ENCODE measurements around the gene ASIC2. TPM values are rescaled to one million over a fixed set of nuclear protein-coding genes. Genes with fewer than 3 reads are reported as not detected.

ASIC2 gene
- total RNA-seq, 1 experiment from 2014 or later: 4.1 TPM

GRCh38 chr17:33302394-33302793 lies 9.3 kb upstream of the ASIC2 start:
- TF ChIP-seq, protein P1, sequence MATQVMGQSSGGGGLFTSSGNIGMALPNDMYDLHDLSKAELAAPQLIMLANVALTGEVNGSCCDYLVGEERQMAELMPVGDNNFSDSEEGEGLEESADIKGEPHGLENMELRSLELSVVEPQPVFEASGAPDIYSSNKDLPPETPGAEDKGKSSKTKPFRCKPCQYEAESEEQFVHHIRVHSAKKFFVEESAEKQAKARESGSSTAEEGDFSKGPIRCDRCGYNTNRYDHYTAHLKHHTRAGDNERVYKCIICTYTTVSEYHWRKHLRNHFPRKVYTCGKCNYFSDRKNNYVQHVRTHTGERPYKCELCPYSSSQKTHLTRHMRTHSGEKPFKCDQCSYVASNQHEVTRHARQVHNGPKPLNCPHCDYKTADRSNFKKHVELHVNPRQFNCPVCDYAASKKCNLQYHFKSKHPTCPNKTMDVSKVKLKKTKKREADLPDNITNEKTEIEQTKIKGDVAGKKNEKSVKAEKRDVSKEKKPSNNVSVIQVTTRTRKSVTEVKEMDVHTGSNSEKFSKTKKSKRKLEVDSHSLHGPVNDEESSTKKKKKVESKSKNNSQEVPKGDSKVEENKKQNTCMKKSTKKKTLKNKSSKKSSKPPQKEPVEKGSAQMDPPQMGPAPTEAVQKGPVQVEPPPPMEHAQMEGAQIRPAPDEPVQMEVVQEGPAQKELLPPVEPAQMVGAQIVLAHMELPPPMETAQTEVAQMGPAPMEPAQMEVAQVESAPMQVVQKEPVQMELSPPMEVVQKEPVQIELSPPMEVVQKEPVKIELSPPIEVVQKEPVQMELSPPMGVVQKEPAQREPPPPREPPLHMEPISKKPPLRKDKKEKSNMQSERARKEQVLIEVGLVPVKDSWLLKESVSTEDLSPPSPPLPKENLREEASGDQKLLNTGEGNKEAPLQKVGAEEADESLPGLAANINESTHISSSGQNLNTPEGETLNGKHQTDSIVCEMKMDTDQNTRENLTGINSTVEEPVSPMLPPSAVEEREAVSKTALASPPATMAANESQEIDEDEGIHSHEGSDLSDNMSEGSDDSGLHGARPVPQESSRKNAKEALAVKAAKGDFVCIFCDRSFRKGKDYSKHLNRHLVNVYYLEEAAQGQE (IDR thresholded peaks at IDR 0.05; ENCODE audit: insufficient read depth in 1 of 2, low read depth in 2 of 2, low read length in 1 of 2): no peak
- TF ChIP-seq TCF7L2 (IDR thresholded peaks at IDR 0.05; ENCODE audit: low read depth, low read length) (no peak), POLR2AphosphoS5 (IDR thresholded peaks at IDR 0.05; ENCODE audit: low read depth, low read length) (no peak), SIN3A (IDR thresholded peaks at IDR 0.05; ENCODE audit: borderline replicate concordance, insufficient read depth, low read depth, low read length) (no peak), CTCF (IDR thresholded peaks at IDR 0.05) (no peak)
- peak; percentile 36; the same call in 1 of the 2 replicates for ATAC-seq
- Histone ChIP-seq H3K4me3 (ENCODE audit: low read depth in 2 of 2, low read length in 2 of 2) (no peak overlapping the region), H3K4me1 (ENCODE audit: control insufficient read depth, insufficient read depth, low read length) (no peaks in the 10 kb centered on the region), H3K27me3 (ENCODE audit: control insufficient read depth, insufficient read depth, low read length) (peaks cover 8% of the 10 kb centered on the region; the same call in 1 of the 2 replicates), H3K9me3 (ENCODE audit: control insufficient read depth, insufficient read depth, low read depth, low read length) (no peaks in the 10 kb centered on the region), H3K27ac (ENCODE audit: low read length) (no peak overlapping the region), H3K36me3 (ENCODE audit: control insufficient read depth, insufficient read depth, low read length) (no peaks in the 10 kb centered on the region)
- ChIA-PET POLR2A (no interaction called here), CTCF (no interaction called here)
- in situ Hi-C loops (cut with HindIII; ENCODE audit: low pct_unique_long_range_greater_than_20kb, low sequenced_read_pairs): no loop called here
- intact Hi-C loops (cut with micrococcal nuclease; ENCODE audit: unreplicated experiment): no loop called here
- no peak for DNase-seq (ENCODE audit: low read depth, low spot score)
- no TSS peak for BruUV-seq (replicated peaks)

DNA sequence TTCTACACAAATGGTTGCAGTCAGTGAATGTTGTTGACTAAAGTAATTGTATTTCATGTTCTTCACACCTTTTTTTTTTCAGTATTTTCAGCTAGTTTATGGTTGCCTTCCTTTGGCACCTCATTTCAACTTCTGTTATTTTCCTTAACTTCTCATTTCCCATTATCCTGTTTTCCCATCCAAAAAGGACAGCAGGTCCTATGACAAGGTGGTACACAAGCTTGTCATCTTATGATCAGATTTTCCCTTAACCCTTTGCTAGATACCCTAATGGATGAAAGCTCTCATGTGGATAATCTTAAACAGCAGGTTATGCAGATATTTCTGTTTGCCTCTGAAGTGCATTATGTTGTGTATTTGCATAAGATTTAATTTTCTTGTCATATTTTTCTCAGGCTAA lies 7.1 kb upstream of the ASIC2 start:
- ATAC-seq: no peak
- in situ Hi-C loops (cut with HindIII; ENCODE audit: low pct_unique_long_range_greater_than_20kb, low sequenced_read_pairs): no loop called here

DNA sequence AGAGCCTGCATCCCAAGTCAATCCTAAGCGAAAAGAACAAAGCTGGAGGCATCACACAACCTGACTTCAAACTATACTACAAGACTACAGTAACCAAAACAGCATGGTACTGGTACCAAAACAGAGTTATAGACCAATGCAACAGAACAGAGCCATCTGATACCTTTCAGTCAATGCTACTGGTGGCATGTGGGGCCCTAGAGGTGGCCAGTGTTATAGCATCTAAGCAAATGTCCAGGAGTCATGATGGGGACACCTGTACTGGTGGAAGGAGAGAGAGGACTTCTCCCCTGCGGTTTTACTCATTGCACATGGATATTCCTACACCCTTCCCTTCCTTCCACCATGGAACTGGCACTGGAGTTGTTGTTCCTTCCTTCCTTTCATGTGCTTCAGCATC lies 6.0 kb upstream of the ASIC2 start:
- Histone ChIP-seq H3K27me3 (ENCODE audit: control insufficient read depth, insufficient read depth, low read length) (no peaks in the 10 kb centered on the region), H3K4me1 (ENCODE audit: control insufficient read depth, insufficient read depth, low read length) (no peaks in the 10 kb centered on the region), H3K27ac (ENCODE audit: low read length) (no peak overlapping the region), H3K36me3 (ENCODE audit: control insufficient read depth, insufficient read depth, low read length) (no peaks in the 10 kb centered on the region), H3K4me3 (ENCODE audit: low read depth in 2 of 2, low read length in 2 of 2) (no peak overlapping the region), H3K9me3 (ENCODE audit: control insufficient read depth, insufficient read depth, low read depth, low read length) (no peaks in the 10 kb centered on the region)
- in situ Hi-C loops (cut with HindIII; ENCODE audit: low pct_unique_long_range_greater_than_20kb, low sequenced_read_pairs): no loop called here
- no peak for DNase-seq (ENCODE audit: low read depth, low spot score)
- no TSS peak for BruUV-seq (replicated peaks)
- TF ChIP-seq CTCF (IDR thresholded peaks at IDR 0.05) (peak; percentile 10; the same call in 1 of the 2 replicates), SIN3A (IDR thresholded peaks at IDR 0.05; ENCODE audit: borderline replicate concordance, insufficient read depth, low read depth, low read length) (no peak)
- no peak for ATAC-seq
- ChIA-PET POLR2A (no interaction called here), CTCF (interaction anchor here (0.7 kb wide), 1 partner anchor 208 kb away, joined by 4 read pairs; no protein-coding TSS in a partner anchor)
- intact Hi-C loops (cut with micrococcal nuclease; ENCODE audit: unreplicated experiment): loop anchor here (10.0 kb wide), 1 partner anchor 226 kb away; no protein-coding TSS in a partner anchor

More for the DNA sequence above, 7.1 kb upstream of the ASIC2 start:
- ChIA-PET POLR2A (no interaction called here), CTCF (no interaction called here)
- Histone ChIP-seq H3K27me3 (ENCODE audit: control insufficient read depth, insufficient read depth, low read length) (no peaks in the 10 kb centered on the region), H3K36me3 (ENCODE audit: control insufficient read depth, insufficient read depth, low read length) (no peaks in the 10 kb centered on the region), H3K4me1 (ENCODE audit: control insufficient read depth, insufficient read depth, low read length) (no peaks in the 10 kb centered on the region), H3K9me3 (ENCODE audit: control insufficient read depth, insufficient read depth, low read depth, low read length) (no peaks in the 10 kb centered on the region), H3K27ac (ENCODE audit: low read length) (no peak overlapping the region), H3K4me3 (ENCODE audit: low read depth in 2 of 2, low read length in 2 of 2) (no peak overlapping the region)
- intact Hi-C loops (cut with micrococcal nuclease; ENCODE audit: unreplicated experiment): no loop called here
- TF ChIP-seq TCF7L2 (IDR thresholded peaks at IDR 0.05; ENCODE audit: low read depth, low read length): no peak
- TF ChIP-seq POLR2AphosphoS5 (IDR thresholded peaks at IDR 0.05; ENCODE audit: low read depth, low read length): no peak
- DNase-seq (ENCODE audit: low read depth, low spot score): no peak
- BruUV-seq (replicated peaks): no TSS peak

Measured in Panc1 (cell line).